ENCODE results near the gene ASAH2. TPM values are rescaled to one million over a fixed set of nuclear protein-coding genes. Genes with fewer than 3 reads are reported as not detected.

ASAH2 gene
- total RNA-seq, 3 donors from 2014 or later: 2.1 to 4.4 (median 2.6) TPM

DNA sequence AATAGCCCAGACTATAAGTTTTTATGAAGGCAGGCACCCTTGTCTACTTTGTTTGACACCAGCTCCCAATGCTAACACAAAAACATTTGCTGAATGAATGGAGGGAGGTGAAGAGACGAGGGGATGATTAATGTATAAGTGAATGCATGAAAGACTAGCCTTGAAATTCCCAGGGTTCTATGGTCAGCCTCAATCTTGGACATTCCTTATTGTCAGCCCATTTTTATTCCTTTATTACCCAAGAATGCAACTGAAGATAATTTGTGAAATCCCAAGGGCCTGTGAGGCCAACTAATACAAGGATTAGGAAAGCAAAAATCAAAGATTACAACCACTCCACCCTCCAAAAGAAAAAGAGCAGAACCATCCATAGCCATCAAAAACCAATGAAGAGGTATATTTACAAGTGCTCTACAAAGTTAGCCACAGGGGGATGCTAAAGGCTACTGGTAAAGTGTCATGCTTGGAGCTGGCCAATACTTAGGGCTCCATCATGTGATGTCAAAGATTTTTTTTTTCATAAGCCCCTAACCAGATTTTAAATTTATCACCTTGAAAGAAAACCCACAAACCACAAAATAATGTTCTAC is 40.0 kb upstream of the ASAH2 start:
- DNase-seq (no peak), ATAC-seq (no peak)
- intact Hi-C loops (cut with DNase I, micrococcal nuclease): no loop called here

GRCh38 chr10:50289196-50289595 is 37.9 kb upstream of the ASAH2 start:
- H3K9me3 ChIP-seq: no peaks in the 10 kb centered on the region
- no peak for ATAC-seq
- TF ChIP-seq, protein P1, sequence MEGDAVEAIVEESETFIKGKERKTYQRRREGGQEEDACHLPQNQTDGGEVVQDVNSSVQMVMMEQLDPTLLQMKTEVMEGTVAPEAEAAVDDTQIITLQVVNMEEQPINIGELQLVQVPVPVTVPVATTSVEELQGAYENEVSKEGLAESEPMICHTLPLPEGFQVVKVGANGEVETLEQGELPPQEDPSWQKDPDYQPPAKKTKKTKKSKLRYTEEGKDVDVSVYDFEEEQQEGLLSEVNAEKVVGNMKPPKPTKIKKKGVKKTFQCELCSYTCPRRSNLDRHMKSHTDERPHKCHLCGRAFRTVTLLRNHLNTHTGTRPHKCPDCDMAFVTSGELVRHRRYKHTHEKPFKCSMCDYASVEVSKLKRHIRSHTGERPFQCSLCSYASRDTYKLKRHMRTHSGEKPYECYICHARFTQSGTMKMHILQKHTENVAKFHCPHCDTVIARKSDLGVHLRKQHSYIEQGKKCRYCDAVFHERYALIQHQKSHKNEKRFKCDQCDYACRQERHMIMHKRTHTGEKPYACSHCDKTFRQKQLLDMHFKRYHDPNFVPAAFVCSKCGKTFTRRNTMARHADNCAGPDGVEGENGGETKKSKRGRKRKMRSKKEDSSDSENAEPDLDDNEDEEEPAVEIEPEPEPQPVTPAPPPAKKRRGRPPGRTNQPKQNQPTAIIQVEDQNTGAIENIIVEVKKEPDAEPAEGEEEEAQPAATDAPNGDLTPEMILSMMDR (IDR thresholded peaks at IDR 0.05): no peak
- H3K36me3 ChIP-seq (ENCODE audit: low read depth): no peaks in the 10 kb centered on the region
- peaks cover 8% of the 10 kb centered on the region for H3K4me1 ChIP-seq (ENCODE audit: low read depth)
- intact Hi-C loops (cut with DNase I, micrococcal nuclease): no loop called here
- no peak overlapping the region for H3K4me3 ChIP-seq
- no peak for DNase-seq

More for the DNA sequence above, 40.0 kb upstream of the ASAH2 start:
- TF ChIP-seq, protein P1 (IDR thresholded peaks at IDR 0.05): no peak
- Histone ChIP-seq H3K36me3 (ENCODE audit: low read depth) (no peaks in the 10 kb centered on the region), H3K4me1 (ENCODE audit: low read depth) (peaks cover 8% of the 10 kb centered on the region), H3K9me3 (no peaks in the 10 kb centered on the region), H3K4me3 (no peak overlapping the region)

DNA sequence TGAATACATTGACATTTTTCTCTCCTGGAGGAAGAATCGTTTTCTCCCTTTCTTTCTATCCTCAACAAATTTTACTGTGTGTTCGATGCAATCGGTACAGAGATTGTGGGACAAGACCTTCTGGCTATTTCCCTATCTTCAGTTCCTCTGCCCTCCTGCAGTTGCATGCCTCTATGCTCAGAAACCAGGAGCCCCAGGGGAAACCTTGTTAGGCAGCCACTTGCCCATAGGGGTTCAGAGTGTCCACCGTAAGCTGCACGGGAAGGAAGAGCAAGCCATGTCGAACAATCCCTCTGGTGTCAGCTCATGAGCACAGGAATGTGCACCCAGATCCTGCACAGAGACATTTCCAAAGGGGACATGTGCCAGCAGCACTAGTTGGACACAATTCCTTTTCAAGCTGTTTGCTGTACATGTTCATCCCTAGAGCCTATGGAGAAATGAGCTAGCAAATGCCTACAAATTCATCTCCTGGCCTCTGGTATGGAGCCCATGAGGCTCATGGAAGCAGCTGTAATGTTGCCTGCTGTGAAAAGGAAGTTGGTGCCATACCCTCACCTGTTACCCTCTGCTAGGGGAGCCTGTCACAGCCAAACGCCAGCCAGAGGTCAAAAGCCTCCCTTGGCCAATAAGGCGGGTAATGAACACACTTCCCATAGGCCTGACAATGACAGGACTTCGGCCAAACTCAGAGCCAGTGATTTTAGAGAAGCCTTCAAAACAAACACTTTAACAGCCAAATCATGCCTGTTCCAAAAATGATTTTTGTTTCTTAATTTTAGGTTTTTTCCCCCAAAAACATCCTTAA is 35.9 kb upstream of the ASAH2 start:
- TF ChIP-seq, protein P1 (IDR thresholded peaks at IDR 0.05): no peak
- Histone ChIP-seq H3K9me3 (no peaks in the 10 kb centered on the region), H3K36me3 (ENCODE audit: low read depth) (no peaks in the 10 kb centered on the region), H3K4me3 (no peak overlapping the region), H3K4me1 (ENCODE audit: low read depth) (no peaks in the 10 kb centered on the region)
- no peak for DNase-seq
- intact Hi-C loops (cut with DNase I, micrococcal nuclease): no loop called here
- ATAC-seq: no peak

GRCh38 chr10:50286517-50286916 is 35.2 kb upstream of the ASAH2 start:
- DNase-seq (peak in 1 of 3 donors; percentile 10), ATAC-seq (no peak)
- no peak overlapping the region for H3K4me3 ChIP-seq
- TF ChIP-seq, protein P1 (IDR thresholded peaks at IDR 0.05): no peak
- no peaks in the 10 kb centered on the region for H3K9me3 ChIP-seq
- intact Hi-C loops (cut with DNase I, micrococcal nuclease): no loop called here
- H3K36me3 ChIP-seq (ENCODE audit: low read depth): no peaks in the 10 kb centered on the region
- H3K4me1 ChIP-seq (ENCODE audit: low read depth): no peaks in the 10 kb centered on the region

- Histone ChIP-seq H3K4me1 (ENCODE audit: low read depth) (no peaks in the 10 kb centered on the region), H3K9me3 (no peaks in the 10 kb centered on the region), H3K36me3 (ENCODE audit: low read depth) (no peaks in the 10 kb centered on the region), H3K4me3 (no peak overlapping the region)
- TF ChIP-seq, protein P1 (IDR thresholded peaks at IDR 0.05): no peak
- ATAC-seq: no peak
- no peak for DNase-seq
- intact Hi-C loops (cut with DNase I, micrococcal nuclease): no loop called here
Observed at GRCh38 chr10:50281967-50282522, 30.7 kb upstream of the ASAH2 start.
